ENCODE results near the gene EIF4B.
A peak's percentile ranks its signal among the peaks of the same experiment; 100 is the strongest.
"Not testable (repeated sequence)": the region's sequence is repeated elsewhere in the genome, so short reads cannot be mapped to it uniquely, and the experiment has no call there.

Gene EIF4B, protein sequence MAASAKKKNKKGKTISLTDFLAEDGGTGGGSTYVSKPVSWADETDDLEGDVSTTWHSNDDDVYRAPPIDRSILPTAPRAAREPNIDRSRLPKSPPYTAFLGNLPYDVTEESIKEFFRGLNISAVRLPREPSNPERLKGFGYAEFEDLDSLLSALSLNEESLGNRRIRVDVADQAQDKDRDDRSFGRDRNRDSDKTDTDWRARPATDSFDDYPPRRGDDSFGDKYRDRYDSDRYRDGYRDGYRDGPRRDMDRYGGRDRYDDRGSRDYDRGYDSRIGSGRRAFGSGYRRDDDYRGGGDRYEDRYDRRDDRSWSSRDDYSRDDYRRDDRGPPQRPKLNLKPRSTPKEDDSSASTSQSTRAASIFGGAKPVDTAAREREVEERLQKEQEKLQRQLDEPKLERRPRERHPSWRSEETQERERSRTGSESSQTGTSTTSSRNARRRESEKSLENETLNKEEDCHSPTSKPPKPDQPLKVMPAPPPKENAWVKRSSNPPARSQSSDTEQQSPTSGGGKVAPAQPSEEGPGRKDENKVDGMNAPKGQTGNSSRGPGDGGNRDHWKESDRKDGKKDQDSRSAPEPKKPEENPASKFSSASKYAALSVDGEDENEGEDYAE

DNA sequence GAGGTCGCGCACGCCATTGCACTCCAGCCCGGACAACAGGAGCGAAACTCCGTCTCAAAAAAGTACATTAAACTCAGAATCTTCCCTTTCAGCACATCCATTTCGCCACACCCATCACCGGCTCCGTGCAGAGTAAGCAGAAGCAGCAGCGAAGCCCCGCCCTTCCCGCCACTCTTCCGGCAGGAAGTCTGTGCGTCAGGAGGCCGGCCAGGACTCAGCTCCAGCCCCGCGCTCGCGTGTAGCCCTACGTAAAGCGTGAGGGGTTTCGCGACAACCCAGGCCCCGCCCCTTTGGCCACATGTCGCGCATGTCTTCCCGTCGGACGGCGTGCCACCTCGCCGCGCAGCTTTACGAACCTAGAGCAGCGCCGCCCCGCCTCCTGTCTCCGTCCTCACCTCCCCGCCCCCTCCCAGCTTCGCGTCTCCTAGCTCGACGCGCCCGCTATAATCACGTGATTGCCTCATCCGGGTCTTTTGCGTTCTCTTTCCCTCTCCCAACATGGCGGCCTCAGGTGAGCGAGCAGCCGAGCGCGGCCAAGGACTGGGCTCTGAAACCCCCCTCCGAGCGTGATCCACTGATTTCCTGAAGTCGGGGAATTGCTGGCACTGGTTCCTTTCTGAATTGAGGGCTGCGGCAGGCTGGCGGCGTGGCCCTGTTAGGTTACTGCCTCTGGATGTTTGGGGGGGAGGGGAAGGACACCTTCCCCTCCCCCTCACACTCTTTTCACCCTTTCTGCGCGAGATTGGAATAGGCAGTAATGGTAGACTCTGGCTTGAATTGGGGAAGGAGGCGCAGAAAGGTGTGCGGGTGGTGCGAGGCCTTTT is at the start of gene EIF4B:
Gene EIF4B, plus strand, starts transcription at position 471 of the 824 bp plus-strand sequence. Its CDS starts 28 bp downstream, at position 499.
- DNase-seq: peak; percentile 99

DNA sequence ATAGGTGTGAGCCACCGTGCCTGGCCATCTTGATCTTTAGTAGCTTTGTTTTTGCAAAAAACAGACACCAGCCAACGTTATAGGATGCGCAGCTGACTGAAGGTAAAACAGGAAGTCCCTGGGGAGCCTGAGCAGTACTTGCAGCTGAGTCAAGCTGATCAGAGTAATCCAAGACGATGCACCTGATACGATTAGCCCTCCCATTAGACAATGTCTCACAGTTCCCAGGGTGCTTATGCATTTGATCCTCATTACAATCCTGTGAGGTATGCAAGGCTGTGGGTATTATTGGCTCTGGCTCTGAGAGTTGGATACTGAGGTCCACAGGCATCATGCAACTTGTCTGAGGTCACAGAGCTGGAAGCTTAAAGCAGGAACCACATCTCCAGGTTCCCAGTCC is 49.3 kb upstream of the EIF4B start:
- no peak for DNase-seq

DNA sequence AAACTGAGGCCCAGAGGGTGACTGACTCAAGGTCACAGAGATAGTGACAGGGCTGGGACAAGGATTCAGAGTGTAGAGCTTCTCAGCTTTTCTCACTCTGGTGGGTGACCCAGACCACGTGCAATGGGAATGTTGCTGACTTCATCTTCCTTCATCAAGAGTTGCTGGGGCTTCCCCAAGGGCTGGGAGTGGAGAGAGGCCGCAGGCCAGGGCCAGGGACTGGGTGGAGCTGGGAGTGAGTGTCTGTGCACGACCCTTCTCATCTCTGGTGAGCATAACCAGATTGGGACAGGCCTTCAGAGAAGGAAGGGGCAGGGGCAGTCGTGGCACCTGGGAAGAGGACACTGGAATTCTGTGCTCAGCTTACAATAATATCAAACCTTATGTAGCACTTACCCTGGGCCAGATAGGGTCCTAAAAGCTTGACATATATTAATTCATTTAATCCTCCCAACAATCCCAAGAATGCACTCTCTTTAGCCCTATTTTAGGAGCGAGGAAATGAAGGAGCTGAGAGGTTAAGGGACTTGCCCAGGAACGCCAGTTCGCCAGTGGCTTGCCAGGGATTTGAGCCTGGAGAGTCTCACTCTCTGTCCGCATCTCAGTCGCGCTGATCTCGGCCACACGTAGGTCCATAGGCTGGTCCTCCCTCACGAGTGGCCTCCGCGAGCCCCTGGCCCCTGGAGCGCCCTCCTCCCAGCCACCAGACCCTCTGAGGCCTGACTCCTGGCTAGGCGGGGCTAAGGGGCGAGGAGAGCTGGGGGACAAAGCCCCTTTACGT is 41.5 kb upstream of the EIF4B start:
- DNase-seq: no peak

DNA sequence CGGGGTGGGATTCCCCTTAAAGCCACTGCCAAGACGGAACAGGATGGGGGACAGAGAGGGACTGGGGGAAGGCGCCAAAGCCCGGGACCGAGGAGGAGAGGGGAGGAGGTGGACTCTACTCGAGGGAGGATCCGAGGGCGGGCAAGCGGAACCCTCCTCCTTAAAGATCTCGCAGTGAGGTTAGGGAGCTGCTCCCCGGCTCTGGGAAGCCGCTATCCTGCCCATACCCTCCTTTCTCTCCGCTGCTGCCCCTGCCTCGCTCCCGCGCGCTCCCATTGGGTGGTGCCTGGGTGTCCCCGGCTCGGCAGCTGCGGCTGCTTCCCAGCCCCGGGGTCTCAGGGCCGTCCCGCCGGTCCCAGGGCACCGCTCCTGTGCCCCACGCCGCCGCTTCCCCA is 40.9 kb upstream of the EIF4B start:
- no peak for DNase-seq

DNA sequence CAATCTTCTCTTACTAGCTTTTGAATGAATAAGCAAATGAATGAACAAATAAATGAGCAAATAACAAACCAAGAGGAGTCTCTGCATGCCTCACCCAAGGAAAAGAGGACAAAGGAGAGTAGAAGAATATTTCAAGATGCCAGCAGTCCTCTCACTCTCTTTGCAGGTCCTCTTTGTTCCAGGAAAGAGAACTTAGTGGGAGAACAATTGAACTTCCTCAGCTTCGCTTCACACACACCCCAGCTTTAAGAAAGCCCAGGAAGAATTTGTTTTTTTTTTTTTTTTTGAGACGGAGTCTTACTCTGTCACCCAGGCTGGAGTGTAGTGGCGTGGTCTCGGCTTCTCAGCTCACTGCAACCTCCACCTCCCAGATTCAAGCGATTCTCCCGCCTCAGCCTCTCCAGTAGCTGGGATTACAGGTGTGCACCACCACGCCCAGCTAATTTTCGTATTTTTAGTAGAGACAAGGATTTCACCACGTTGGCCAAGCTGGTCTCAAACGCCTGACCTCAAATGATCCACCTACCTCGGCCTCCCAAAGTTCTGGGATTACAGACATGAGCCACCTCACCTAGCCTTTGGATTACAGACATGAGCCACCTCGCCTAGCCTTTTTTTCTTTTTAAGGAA is 37.0 kb upstream of the EIF4B start:
- no peak for DNase-seq

DNA sequence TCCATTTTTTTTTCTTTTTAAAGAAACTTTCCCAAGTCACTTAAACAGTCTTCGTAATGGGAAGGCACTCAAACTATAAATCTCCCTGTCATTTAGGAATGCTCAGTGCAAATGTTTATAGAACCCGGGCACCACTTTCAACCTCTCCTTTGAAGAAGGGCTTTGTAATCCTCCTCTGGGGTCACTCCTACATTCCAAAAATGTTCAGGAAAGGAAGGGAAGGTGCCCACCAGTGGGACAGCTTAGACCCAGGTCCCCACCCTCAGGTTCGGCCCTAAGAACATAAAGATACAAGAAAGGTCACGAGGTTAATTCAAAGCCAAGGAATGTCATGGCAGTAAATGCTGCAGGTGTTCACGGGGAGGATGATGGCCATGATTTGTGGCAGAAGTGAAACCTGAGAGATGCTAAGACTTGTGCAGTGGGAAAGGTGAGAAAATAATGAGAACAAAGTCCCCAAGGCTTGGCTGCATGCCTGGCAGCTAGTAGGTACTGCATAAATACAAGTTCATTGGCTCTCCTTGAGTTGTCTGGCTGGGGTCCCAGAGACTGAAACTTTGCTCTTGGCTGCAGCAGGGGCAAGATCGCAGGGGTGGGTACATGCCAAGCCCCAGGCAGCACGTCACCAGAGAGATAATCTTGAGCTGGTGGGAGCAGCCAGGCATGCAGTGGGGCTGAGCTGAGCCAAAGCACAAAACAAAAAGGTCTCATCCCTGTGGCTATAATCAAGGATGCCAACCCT is 36.3 kb upstream of the EIF4B start:
- no peak for DNase-seq

DNA sequence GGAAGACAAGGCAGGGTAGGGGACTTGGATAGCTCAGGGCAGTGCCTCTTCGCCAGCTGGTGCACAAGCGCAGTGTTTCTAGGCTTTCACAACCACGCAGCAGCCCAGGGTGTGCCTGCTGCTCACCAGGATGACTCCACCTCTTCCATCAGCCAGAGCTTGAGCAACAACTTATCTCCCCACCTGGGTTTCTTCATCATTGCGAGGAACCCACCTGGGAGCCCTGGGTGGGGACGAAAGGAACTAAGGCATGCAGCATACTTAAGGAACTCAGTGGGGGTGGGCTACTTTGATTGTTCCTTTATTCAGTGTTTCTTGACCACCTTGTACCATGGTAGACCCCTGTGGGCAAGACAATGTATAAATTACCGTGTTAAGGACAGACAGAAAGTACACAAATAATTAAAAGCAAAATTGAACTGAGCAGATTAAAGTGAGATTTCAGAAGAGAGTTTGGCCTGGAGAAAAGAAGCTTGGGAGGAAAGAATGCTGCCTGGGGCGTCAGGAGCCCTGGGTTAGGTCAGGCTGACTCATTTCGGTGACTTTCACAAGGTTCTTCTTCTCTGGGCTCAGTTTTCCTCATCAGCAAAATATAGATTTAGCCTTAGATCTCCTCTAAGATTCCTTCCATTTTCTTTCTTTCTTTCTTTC is 34.5 kb upstream of the EIF4B start:
- DNase-seq: no peak

DNA sequence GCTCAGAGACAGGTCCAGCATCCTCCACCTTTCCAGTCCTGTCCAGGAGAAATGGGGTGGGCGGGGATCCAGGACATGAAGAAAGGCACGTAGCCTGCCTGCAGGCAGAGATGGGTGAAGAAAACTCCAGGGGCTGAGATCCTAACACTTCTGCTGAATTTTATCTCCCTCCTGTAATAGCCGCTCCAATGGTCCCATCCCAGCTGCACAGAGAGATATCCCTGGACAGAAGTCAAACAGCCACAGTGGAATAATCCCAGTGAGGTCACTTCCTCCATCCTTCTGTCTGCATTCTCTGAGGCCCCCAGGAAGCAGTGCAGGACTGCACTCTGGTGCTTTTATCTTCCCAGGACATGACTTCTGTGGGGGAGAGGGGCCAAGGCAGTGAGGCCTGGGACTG is 31.1 kb upstream of the EIF4B start:
- DNase-seq: no peak

DNA sequence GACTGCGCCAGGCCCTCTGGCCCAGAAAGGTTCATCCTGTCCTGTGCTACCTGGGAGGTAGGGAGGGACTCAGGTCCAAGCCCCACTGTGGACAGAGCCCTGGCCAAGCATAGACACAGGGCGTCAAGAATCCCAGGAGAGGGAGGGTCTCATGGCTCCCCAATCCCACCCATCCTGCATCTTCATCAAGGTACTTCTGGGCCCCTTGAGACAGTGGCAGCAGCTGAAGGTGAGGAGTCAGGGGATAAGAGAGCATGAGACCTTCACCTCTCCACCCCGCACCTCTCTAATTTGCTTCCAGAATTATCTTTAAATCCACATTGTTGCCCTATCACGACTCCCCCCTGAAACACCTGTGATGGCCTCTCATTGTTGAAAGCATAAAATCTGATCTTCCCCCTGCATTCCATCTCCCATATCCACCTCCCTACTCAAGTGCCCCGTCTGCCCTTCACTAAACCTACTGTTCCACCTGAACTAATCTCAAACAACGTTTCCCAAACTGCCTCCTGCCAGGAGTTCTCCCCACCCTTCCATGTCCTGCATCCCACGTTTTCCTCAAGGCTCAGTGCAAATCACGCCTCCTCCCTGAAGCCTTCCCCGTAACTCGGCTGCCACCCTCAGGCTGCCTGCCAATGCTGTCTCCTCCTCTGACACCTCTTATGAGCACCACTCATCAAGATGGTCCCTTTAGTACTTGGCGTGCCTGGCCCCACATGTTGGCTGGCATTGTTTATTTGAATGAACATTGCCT is 30.3 kb upstream of the EIF4B start:
- no peak for DNase-seq

DNA sequence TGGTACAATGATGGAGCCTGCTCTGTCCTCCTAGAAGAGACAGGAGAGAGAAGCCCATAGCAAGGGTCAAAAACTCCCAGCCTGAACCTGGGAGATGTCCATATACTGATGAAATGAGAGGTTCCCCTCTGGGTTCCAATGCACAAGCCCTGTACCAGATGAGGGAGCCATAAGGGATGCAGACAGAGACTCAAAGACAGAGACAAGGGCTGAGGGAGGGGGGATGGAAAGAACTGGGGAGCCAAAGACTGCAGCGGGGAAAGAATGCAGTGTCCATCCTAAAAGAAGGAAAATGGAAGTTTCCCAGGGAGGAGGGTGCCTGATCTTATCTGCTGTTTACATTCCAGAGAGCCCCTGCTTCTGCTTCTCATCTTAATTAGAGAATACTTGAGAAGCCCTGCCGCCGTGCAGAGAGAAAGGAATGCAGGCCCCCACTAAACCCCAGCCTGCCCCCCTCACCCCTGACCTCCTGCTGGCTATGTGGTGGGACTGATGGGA is 29.6 kb upstream of the EIF4B start:
- no peak for DNase-seq

DNA sequence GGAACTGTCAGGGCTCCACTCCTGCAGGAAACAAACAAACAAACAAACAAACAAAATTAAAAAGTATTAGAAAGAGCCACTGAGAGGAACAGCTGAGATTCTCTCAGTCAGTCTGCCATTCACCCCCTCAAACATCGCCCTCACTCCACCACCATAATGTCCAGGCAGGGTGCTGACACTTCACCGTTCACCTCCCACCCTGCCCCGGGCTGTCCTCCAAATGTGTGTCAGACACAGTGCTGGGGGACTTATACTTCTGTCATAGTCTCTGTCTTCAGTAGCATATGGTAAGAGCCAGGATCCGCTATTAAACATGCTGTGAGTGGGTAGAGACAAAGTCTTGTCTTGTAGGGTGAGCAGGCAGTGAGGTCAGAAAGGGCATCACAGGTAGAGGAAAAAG is 29.1 kb upstream of the EIF4B start:
- no peak for DNase-seq

DNA sequence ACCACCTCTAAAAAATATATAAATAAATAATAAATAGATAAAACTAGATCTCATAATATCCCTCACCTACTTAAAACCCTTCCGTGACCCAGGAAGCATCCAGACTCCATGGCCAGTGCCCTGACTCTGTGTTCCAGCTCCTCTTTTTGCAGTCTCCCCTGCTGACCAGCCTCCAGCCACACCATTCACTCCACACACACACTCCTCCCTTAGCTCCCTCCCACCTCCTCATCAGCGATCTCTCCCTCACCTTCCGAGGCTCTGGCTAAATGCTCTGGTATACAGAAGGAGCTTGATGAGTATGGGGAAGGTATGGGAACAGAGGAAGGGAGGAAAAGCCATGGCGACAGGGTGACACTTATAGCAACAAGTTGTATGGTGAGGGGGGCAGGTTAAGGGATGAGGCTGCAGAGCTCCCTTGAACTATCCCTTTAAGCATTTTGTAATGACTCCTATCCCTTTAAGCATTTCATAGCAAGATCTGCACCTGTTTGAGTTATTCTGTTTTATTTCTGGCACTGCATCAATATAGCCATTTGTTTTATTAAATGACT is 26.1 kb upstream of the EIF4B start:
- no peak for DNase-seq

DNA sequence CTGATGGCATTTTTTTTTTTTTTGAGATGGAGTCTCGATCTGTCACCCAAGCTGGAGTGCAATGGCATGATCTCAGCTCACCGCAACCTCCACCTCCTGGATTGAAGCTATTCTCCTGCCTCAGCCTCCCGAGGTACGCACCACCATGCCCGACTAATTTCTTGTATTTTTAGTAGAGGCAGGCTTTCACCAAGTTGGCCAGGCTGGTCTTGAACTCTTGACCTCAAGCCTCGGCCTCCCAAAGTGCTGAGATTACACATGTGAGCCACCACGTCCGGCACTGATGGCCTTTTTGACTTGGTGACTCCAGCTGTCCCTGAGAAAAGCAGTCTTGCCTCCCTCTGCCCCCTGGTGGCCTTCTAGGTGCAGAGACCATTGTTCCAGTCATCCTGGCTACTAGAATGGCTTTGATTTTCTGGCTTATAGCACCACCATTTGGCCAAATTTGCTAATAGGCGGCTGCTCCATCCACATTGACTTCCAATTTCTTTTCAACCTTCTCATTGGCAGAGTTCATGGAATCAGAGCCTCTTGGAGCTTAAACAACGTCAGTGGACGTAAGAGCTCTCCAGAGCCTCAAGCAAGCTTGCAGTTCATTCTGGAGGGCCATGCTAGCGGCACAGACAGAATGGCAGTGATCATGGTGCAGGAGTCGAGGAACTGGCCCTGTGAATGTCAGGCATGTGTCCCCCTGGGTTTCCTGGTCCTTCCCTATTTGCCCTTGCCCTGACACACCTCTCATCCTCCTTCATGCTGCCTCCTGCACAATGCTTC is 25.4 kb upstream of the EIF4B start:
- peak; percentile 90 for DNase-seq

DNA sequence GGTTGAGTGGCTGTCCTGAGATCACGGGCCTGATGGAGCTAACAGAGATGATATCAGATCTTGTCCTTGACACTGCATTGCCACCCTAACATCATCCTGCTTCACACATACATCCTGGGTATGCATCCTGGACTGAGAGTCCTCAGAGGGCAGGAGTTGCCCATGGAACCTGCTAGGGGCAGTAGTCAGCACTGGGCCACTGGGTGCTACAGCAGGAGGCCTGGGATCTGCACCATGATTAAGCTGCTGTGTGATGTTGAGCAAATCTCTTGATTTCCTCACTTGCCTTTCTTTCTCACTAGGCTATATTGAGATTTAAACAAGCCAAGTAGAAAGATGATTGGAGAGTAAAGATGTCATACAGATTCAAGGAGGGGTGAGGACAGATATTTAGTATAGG is 22.1 kb upstream of the EIF4B start:
- no peak for DNase-seq

DNA sequence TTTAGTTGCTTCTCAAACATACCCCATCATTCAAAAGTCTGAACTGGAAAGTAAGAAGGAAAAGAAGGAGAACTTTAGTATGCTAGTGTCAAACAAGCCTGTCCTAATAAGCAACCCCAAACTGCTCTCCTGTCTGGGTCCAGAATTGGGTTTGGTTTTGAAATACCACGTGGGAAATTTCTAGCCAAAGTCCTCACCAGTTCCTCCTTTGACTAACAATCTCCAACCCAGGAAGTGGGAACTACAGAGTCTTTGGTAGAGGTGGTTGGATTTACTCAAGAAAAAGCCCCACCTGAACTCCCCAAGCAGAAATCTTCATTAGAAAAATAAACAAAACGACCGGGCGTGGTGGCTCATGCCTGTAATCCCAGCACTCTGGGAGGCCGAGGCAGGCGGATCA is 17.4 kb upstream of the EIF4B start:
- no peak for DNase-seq

DNA sequence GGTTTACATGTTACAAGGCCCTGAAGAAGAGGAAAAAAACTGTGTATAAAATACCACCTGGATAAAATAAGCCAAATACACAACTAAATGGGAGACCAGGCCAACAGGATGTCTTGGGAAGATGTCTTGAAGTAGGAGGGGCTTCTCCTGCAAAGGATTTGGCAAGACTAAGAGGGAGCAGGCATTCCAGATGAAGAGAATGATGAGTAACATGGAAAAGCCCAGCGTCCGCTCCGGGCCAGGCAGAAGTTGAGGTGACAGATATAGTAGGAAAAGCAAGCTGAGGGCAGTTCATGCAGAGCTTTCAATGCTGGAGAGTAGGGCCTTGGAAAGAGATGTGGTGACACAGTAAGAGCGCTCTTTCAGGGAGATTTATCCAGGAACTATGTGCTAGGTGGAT is 16.1 kb upstream of the EIF4B start:
- DNase-seq: no peak

DNA sequence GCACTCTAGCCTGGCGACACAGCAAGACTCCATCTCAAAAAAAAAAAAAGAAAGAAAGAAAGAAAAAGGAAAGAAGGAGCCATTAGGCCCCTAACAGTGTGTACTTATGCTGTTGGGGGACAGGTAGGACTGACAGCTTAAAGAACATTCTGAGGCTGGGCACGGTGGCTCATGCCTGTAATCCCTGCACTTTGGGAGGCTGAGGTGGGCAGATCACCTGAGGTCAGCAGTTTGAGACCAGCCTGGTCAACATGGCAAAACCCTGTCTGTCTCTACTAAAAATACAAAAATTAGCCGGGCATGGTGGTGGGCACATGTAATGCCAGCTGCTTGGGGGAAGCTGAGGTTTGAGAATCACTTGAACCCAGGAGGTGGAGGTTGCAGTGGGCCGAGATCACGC is 14.0 kb upstream of the EIF4B start:
- DNase-seq: not testable (repeated sequence)

DNA sequence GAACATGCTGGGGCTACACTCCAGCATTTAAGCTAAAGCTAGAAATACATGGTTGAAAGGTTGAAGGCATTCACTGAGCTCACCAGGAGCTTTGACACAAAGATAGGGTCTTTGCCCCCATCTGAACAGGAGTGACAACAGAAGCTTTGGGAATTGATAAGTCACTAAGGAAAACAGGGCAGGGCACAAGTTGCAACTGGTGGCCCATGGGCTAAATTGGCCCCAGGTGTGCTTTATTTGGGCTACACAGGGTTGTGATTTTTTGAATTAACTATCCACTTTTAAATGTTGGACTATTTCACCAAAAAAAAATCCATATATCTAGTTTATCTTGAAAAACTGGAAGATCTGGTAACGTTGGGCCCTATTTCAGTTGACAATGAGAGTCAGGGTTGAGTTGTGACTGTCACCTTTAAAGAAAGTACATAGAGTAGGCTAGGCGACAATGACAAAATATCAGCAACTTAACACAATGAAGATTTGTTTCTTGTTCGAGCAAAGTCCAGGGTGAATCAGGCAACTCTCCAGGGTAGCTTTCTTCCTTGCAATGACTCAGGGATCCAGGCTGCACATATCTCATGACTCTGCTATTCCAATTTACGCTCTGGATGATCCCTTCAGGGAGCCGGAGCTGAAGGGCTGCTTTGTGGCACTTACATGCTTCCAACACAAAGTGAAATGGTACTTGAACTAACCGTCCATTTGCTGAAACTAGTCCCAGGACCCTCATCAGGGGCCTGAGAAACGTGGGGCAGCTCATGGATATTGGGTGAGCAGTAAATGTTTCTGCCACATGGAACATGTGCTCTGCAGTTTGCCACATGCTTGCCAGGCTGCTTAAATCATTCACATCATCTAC is 13.3 kb upstream of the EIF4B start:
- DNase-seq: no peak
